HG03378 (cell line): ENCODE data around the gene NTF3.

Source experiments
- ATAC-seq: cut with Tn5 transposase; IDR thresholded peaks from one replicate; pipeline ENCODE4 v1.9.1; 2021; ENCODE audit warnings: mild to moderate bottlenecking, moderate library complexity; ENCODE audit not compliant: unreplicated experiment

Gene NTF3

DNA sequence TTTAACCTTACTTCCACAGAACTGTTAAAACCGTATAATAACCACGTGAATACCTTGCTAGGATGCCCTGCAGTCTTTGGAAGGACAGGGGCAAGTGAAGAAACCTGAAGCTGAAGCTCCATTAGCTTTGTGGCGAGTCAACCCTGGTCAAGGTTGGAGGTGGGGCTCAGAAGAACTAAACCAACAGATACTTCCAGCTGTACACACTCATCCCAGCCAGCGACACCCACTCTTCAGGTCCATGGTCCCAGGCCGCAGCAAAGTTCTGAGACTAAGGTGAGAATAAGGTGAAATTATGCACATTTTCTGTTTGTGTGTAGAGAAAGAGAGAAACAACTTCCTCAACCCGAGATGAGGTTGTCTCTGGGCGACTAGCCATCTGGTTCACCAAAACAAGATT lies 77.6 kb downstream of the NTF3 start:
- no peak for ATAC-seq

DNA sequence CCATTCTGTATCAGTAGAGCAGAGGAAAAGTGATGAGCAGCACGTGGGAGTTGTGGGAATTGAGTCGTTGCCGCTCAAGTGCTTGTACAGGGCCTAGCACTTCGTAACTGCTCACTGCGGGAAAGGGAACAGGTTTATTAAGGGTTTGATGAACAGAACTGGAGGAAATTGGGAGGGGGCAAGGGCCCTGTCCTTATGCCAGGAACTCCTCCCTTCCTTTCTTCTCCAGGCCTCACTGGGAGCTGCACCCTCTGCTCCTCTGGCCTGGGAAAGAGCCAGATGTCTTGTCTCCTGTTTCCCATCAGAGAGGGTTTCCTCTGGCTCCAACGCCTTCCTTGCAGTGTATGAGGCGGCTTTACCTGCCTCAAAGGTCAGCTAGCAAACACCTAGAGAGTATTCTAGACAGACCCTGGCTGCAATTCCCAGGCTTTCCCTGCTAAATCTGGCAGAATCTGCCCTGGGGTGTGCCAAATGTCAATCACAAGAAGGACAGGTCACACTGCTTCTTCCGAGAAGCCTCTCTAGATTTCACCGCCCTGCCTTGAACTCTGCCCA lies 78.4 kb downstream of the NTF3 start:
- ATAC-seq = no peak

DNA sequence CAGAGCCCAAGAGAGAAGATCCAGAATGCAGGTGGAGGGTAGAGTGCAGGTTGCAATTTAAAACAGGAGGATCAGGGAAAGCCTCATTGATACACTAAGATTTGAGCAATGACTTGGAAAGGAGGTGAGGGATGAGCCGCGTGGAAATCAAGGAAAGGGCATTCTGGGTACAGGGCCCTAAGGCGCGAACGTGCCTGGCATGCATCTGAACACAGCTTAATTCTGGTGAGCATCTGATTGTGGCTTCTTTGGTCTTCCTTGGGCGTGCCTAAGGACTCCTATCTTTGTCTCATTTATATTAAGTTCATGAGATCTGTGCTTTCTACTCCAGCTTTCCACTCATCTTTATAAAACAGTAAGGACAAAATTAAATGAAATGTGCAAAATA lies 79.3 kb downstream of the NTF3 start:
- no peak for ATAC-seq

DNA sequence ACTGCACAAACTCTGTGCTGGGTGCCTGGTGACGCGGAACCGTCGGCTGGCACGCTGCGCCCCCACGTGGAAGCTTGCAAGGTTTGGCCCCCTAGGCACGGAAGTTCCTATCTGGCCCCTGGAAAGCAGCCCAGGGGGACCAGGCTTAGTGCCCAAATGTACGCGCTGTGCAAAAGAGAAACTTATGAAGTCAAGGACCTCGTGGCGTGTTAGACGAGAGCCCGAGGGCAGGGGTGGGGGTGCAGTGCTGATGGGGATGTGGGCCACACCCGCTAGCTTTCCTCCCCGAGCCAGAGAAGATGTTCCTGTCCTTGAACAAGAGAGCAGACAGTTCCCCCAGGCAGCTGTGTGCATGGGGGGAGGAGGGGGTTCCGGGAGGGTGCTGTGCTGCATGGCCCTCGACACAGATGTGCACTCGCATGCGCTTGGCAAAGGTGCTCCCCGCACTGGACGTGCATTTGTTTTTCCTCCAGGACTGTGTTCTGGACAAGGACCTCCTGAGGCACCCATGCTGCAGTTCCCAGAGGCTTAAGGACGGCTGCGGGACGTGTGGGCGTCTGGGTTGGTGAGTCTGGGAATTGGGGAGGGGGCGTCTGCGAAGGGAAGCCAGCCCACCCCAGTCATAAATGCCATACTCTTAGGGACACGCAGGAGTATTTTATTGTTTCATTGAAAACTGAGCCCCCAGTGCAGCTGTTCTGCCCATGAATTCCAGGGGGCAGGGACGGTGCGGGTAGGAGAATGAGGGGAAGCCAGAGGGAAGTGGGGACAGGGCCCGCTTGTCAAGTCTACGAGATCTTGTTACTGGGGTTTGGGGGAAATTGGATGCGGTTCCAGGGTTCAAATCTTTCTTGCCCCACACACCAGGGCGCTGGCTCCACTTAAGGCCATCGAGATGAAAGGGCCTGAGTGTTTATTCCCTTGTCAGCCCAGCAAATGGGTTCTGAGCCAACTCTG lies 80.0 kb downstream of the NTF3 start:
- no peak for ATAC-seq

DNA sequence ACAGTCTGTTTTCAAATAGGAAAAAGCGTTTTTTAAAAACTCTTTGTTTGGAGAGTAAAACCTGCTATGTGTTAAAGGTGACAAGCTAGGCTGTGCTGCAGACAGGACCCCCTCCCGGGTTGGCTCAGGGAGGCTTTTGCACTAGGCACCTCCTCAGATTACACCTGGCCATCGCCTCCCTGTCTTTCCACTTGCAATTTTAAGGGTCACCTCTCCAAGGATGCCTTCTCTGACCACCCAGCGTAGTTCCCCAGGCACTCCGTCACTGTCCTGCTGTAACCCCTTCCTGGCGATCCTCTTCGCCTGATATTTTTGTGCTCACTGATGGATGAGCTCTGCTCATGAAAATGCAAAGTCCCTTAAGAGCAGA lies 80.7 kb downstream of the NTF3 start:
- ATAC-seq = no peak

DNA sequence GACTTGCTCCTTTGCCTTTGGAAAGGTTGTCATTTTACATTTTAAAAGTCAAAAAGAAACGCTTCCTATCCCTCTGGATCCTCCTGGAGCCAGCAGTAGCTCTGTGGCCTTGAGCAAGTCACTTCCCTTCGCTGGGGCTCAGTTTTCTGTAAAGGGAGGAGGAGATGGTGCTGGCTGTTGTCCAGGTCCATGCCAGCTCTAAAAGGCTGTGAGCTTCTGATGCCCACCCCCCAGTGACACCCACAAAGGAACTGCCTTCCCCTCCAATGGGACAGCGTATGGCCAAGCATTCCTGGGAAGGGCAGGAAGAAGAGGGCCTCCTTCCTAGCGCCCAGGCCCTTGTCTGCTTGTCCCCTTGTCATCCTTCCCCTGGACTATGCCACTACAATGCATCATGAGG lies 81.5 kb downstream of the NTF3 start:
- no peak for ATAC-seq

DNA sequence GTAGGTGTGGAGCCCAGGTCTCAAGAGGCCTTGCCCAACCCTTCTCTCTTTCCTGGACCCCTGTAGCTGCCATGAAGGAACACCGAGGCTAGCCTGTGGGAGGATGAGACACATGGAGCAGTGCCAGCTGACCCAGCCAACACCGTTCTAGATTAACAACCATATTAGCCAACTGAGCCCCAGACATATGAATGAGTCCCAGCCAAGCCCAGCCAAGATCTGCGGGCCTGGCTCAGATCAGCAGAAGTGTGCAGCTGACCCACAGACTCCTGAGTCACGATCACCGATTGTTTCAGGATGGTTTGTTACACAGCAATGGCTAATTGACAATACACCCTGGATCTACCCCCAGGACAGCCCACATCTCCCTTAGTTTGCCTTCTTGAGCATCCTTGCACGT lies 82.1 kb downstream of the NTF3 start:
- no peak for ATAC-seq

DNA sequence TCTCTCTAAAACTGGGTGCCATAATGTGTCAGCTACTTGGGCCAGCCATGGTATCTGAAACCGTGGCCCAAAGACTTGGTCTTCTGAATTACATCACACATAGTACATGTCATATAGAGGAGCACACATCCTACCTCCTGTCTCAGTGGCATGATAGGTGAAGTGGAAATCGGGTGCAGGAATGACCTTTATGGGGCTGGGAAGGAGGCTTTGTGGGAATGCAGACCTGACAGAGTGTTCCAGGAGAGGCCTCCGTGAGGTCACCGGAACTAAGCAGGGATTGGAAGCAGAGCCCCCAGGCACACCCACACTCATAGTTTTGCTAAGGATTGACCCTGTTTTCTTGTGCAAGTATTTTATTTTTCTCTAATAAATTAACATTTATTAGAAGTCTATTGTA lies 82.6 kb downstream of the NTF3 start:
- ATAC-seq = no peak

DNA sequence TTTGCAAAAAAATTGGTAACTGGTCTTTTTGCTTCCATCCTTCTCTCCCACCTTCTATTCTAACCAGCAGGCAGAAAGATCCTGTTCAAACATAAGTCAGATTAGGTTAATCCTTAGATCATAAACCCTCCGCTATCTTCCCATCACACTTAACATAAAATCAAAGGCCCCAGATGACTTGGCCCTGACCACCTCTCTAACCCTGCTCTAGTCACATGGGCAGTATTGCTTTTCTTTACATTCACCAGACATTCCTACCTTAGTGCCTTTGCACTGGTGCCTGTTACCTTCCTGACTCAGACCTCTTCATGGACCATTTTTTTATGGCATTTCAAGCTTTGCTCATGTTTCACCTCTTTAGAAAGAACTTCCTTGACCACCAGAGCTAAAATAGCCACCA lies 83.5 kb downstream of the NTF3 start:
- no peak for ATAC-seq

DNA sequence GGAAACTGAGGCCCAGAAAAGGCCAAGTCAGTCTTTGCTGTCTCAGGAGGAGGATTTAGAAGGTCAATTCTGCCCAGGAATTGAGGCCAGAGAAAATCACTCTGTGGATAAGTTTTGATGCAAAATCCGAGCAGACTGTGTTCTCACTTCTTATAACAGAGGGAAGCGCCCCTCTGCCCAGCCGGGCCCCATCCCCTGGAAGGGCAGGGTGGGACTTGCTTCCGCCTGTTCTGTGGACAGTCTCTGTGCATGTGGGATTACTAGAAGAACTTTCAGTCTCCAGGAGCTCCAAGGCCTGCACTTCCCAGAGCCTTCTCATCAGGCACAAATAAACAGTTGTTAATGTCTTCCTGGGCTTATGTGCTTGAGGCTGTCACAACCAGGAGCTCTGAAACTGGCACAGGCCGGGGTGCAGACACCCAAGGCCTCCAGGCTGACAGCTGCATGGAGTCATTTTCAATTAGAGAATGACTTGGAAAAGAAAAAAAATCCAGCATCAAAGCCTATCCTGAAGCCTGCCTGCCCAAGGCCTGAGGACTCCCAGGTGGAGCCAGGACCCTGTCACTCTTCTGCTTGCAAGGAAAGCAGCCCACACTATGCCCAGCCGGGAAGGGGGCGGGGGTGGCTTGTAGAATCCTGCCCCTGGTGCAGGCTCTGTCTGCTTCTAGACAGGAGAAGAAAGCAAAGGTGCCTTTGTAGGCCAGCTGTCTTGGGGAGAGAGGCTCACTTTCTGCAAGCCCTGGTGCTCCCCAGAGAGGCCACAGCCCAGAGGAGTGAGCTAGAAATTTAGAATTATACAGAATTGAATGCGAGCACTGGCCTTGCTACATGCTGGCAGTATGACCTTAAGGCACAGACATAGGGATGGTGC lies 84.7 kb downstream of the NTF3 start:
- no peak for ATAC-seq

DNA sequence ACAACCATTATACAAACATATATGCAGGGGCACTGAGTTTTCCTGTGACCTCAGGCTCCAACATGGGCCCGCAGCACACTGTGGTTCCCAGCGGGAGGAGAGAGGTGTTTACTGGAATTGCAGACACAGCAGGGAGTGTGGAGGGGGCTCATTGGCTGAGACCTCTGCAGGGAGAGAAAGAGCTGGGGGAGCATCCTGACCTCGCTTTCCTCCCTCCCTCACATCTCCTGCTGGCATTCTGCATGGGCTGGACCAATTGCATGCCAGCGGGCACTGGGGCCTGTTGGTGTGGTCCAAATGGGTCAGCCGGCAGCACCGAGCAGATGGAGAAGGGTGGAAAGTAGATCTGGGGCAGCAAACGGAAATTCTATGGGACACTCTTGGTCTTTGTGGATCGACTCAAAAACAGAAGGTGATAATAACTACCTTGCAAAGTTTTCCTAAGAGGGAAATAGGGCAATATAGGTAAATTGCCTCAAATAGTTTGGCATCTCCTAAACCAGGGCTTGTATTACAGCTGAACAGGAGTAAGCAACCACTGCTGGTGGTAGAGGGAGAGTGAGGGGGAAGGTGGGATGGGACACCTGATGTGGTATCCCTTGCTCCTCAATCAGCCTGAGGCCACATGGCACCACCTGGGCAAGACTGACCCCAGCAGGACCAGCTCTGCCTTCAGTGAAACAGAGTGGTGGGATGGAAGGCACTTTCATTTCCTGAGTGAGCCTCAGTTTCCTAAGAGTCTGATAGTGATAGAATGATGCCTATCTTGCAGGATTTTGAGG lies 86.9 kb downstream of the NTF3 start:
- ATAC-seq = no peak

DNA sequence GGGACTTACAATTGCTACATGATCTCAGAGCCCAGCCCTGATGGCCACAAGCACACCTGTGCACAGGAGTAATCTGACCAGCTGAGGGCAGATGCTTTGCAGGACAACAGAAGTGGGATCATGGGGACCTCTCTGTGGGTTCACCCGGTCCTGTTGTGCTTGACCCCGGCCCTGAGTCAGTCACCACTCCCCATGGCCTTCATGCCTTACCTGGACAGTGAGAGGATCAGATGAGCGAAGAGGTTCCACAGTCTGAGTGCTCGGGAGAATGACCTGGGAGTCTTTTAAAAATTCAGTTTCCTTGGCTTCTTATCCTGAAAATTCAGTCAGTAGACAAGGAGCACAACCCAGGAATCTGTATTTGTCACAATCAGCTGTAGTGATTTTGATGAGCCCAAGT lies 88.1 kb downstream of the NTF3 start:
- no peak for ATAC-seq

DNA sequence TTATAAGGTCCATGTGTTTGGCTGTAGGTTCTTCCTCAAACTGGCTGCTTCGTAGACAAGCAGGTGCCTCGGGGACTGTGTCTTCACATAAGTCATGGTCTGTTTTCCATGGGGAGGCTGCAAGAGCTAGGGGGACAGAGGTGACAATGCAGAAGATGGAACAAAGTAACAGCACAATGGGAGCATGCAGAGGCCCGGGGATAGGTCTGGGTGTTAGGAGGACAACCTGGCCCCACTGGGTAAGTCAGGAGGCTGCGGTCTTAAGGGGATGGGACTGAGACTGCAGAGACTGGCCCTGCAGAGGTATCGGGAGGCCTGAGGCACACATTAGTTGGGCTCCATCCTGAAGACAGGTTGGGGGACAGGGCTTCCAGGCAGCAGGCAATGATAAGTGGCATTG lies 88.9 kb downstream of the NTF3 start:
- no peak for ATAC-seq

DNA sequence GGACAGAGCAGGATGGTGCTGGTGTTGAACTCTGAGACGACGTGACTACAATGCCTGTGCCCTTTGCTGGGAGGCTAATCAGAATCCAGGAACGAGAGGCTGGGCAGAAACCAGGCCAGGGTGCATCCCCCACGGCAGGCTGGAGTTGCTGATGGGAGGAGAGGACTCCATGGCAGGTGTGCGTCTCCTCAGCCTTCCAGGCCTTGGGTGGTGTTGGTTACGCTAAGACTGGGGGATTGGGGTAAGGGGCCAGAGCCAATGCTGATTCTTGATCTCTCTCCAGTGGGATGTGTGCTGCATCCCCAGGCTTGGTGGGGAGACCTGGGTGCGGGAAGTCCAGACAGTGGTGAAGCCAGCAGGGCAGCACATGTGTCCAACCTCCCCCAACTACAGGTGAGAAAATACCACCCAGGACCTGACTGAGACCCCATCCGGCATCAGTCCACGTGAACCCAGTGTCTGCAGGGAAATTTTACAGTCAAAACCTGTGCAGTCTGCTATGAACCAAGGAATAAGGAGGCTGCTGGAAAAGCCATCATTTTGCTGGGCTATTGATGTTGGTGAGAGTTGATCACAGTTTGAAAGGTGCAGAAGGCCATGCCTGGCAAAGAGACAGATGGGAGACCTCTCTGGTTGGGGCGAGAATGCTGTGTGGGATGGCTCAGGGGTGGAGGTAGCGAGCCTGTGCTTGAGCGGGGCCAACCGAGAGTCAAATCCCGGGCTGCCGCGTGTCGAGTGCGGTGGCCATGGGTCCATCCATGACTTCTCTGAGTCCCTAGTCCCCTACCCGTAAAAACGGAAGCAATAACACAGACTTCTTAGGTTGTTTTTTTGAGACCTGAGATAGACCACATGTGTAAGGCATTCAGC lies 89.8 kb downstream of the NTF3 start:
- ATAC-seq = no peak

DNA sequence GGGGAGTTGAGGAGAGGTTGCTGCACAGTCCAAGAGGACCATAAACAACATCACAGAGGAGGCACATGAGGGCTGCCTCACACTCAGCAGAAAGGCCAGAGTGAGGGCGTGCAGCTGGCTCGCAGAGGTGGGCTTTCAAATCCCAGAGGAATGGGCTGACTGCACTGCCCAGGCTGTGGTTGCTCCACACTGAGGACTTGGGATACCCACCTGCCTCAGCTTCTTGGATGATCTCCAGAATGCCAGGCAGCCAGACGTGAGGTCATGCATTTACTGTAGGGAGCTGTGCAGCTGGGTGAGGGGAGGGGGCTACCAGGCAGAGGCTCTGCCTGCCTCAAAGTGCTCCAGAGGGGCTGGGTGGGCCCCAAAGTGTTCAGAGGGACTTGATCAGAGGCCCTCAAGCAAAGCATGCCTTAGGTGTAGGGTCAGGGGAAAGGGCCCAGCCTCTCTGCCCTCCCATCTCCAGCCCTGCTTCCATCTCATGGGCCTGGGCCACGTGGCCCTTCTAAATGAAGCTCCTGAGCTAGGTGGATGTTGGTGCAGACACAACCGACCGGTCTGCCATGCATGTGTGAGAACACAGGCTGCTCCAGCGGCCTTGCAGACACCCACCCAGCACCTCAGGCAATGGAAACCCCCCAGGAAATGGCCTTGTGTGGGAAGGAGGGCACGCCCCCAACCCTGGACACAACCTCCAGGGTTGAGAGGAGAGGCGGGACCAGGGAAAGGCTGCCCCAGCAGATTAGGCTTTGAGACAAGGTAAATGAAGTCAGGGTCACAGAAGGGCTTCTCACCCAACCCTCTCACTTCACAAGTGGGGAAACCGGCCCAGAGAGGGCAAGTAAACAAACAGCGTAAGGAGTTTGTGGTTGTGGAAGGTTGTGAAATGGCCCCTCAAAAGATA lies 90.8 kb downstream of the NTF3 start:
- ATAC-seq = no peak

DNA sequence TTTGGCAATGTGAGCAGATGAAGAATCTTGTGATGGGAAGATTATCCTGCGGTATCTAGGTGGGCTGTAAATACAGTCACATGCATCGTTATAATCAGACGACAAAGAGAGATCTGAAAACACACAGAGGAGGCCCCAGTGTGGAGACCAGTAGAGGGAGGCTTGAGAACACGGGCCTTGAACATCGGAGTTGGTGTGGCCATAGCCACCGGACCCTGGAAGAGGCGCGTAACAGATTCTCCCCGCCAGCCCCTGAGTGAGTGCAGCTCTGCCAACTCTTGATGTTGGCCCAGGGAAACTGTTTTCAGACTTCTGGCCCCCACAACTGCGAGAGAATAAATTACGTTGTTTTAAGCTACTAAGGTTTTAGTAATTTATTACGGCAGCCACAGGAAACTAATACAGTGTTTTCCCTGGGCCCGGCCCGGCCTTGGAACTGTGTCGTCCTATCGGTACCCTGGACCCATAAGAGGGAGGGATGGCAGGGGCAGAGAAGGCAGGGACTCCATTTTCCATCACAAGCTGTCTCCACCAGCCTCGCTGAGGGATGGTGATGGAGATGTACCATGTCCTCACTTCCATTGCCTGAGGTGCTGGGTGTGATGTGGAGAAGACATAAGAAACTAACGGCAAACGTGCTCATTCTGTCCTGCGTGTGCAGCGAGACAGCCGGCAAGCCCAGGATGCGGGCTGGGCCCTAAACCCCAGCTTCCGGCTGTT lies 91.6 kb downstream of the NTF3 start:
- ATAC-seq = no peak

DNA sequence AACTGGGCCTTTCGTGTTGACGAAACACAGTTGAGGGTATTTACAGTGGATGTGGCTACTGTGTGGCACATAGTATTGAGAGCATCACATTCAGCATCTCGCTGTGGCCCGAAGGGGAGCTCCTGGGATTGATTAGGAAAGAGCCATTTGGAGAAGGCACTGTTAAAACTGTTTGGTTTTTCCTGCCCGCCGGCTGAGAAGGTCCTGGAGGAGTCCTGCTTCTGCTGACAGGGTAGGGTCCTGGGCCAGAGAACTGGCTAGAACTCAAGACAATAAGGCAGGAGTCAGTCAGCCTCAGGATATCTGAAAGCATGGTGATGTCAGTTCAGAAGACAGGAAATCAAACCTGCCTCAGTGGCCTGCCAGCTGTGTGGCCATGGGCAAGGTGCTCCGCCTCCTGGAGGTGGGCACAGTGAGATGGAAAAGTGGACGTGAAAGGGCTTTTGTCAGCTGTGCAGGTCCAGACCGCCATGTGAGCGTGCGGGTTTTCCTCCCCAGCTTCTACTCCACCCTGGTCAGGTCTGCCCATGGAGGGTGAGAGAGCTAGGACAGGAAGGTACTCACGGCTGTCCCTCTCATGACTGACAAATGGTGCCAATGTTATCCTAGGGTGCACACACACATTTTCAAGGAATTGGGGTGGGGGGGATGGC lies 92.3 kb downstream of the NTF3 start:
- ATAC-seq = no peak
